Mononuclear cell (primary cell): Measurements from ENCODE around the gene PRKCA. TPM values are rescaled to one million over a fixed set of nuclear protein-coding genes. Genes with fewer than 3 reads are reported as not detected.
"Not testable (repeated sequence)": the region's sequence is repeated elsewhere in the genome, so short reads cannot be mapped to it uniquely, and the experiment has no call there.

Experiments
- H3K27me3 ChIP-seq: 2 replicates; pipeline ENCODE4 v1.6.0; 2011; ENCODE audit warnings: low read length, control low read depth; ENCODE audit not compliant: insufficient read depth
- H3K4me1 ChIP-seq: 2 replicates; pipeline ENCODE4 v1.5.1; 2011; ENCODE audit warnings: mild to moderate bottlenecking, low read length, control low read depth; ENCODE audit not compliant: insufficient read depth
- H3K4me3 ChIP-seq: 2 replicates; pipeline ENCODE4 v1.5.1; 2011; ENCODE audit warnings: mild to moderate bottlenecking, low read length, moderate library complexity
- H3K9me3 ChIP-seq: 2 replicates; pipeline ENCODE4 v1.5.1; 2011; ENCODE audit warnings: low read depth, mild to moderate bottlenecking, control low read depth, low read length
- total RNA-seq: library from RNA; depleted of rRNA; stranded (reverse); fragments of >200 nt; gene quantifications from one replicate; pipeline ENCODE4 v1.2.3, GENCODE V29; 2012

The PRKCA gene
- total RNA-seq, 1 donor = 35.6 TPM

- Histone ChIP-seq H3K4me3 (no peak overlapping the region), H3K27me3 (no peaks in the 10 kb centered on the region), H3K4me1 (peaks cover 4% of the 10 kb centered on the region), H3K9me3 (no peaks in the 10 kb centered on the region)
These were observed 177.8 kb downstream of the PRKCA start for GRCh38 chr17:66480243-66480642.

DNA sequence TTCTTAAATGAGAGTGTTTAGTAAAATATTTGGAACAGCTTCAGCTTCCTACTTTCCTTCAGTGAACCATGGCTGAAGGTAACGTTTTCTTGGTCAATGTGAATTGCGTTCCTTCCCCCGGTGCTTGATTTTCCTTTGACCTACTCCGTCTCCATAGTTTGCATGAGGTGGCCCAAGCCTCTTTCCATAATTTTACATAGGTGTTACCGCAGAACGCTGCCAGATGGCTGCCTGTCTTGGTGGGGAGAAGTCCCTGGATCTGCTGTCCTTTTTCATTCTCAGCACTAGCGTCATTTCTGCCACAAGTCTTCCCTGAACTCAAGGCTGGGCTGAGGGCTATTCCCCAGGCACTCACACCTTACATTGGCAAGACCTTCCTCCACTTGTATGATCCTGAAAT is 178.4 kb downstream of the PRKCA start:
- H3K27me3 ChIP-seq = no peaks in the 10 kb centered on the region
- H3K9me3 ChIP-seq = no peaks in the 10 kb centered on the region
- no peak overlapping the region for H3K4me3 ChIP-seq
- peaks cover 4% of the 10 kb centered on the region for H3K4me1 ChIP-seq

GRCh38 chr17:66481271-66481670 is 178.9 kb downstream of the PRKCA start:
- Histone ChIP-seq H3K9me3 (no peaks in the 10 kb centered on the region), H3K4me1 (peaks cover 4% of the 10 kb centered on the region), H3K4me3 (no peak overlapping the region), H3K27me3 (no peaks in the 10 kb centered on the region)

- no peaks in the 10 kb centered on the region for H3K27me3 ChIP-seq
- peaks cover 4% of the 10 kb centered on the region for H3K4me1 ChIP-seq
- no peak overlapping the region for H3K4me3 ChIP-seq
- H3K9me3 ChIP-seq = no peaks in the 10 kb centered on the region
These were observed 181.5 kb downstream of the PRKCA start for GRCh38 chr17:66483906-66484305.

- Histone ChIP-seq H3K4me1 (peaks cover 4% of the 10 kb centered on the region), H3K27me3 (no peaks in the 10 kb centered on the region), H3K4me3 (no peak overlapping the region), H3K9me3 (no peaks in the 10 kb centered on the region)
These were observed 183.0 kb downstream of the PRKCA start for GRCh38 chr17:66485309-66485947.

GRCh38 chr17:66487121-66487520 is 184.7 kb downstream of the PRKCA start:
- Histone ChIP-seq H3K9me3 (no peaks in the 10 kb centered on the region), H3K4me3 (no peak overlapping the region), H3K27me3 (no peaks in the 10 kb centered on the region), H3K4me1 (no peaks in the 10 kb centered on the region)

DNA sequence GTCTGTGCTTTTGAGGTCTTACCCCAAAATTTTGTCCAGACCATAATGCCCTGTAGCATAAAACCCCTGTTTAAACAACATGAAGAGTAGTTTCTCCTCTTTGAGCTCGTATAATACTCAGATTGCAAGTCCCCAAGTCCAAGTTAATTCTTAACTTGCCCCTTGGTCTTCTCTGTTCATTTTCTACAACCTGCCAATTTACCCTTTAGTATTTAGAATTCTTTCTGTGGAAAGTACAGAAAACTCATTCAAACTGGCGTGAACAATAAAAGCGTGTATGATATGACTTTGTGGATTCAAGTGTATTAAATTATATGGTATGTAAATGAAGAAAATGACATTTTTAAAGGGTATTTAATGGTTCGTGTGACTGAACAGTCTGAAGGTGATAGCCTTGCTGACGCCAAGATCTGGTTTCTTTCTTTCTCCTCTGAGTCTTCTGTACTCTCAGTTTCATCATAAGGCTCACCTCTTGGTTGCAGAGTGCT is 185.6 kb downstream of the PRKCA start:
- H3K27me3 ChIP-seq = no peaks in the 10 kb centered on the region
- H3K9me3 ChIP-seq = no peaks in the 10 kb centered on the region

DNA sequence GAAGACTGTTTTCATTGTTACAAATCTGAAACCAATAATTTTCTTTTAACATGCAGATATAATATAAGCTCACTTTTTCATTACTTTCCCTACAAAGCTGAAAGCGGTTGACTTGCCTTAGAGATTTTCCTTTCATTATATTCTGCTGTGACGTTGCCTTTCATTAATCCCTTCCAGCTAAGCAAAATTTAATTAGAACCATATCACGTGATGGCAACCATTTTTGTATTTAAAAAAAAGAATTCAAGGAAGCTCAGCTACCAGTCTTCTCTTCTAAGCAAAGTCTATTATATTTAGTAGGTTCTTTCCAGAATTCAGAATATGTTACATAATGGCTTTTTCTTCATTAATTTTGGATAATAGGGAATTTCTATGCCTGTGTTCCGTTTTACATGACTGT is 186.5 kb downstream of the PRKCA start:
- Histone ChIP-seq H3K4me3 (no peak overlapping the region), H3K4me1 (peaks cover 10% of the 10 kb centered on the region), H3K27me3 (no peaks in the 10 kb centered on the region), H3K9me3 (no peaks in the 10 kb centered on the region)

More for the DNA sequence above, 185.6 kb downstream of the PRKCA start:
- peaks cover 3% of the 10 kb centered on the region for H3K4me1 ChIP-seq
- no peak overlapping the region for H3K4me3 ChIP-seq

- H3K9me3 ChIP-seq, H3K27me3 ChIP-seq: not testable (repeated sequence)
- H3K4me1 ChIP-seq = peaks cover 17% of the 10 kb centered on the region
These were observed 187.2 kb downstream of the PRKCA start for GRCh38 chr17:66489576-66489975.

GRCh38 chr17:66491213-66491612 is 188.8 kb downstream of the PRKCA start:
- Histone ChIP-seq H3K27me3 (no peaks in the 10 kb centered on the region), H3K9me3 (no peaks in the 10 kb centered on the region), H3K4me3 (no peak overlapping the region), H3K4me1 (peaks cover 20% of the 10 kb centered on the region)

More at GRCh38 chr17:66489576-66489975, 187.2 kb downstream of the PRKCA start:
- not testable (repeated sequence) for H3K4me3 ChIP-seq

- H3K4me1 ChIP-seq = peaks cover 20% of the 10 kb centered on the region
- H3K4me3 ChIP-seq = no peak overlapping the region
- H3K27me3 ChIP-seq = no peaks in the 10 kb centered on the region
- no peaks in the 10 kb centered on the region for H3K9me3 ChIP-seq
These were observed 189.3 kb downstream of the PRKCA start for GRCh38 chr17:66491665-66492064.

DNA sequence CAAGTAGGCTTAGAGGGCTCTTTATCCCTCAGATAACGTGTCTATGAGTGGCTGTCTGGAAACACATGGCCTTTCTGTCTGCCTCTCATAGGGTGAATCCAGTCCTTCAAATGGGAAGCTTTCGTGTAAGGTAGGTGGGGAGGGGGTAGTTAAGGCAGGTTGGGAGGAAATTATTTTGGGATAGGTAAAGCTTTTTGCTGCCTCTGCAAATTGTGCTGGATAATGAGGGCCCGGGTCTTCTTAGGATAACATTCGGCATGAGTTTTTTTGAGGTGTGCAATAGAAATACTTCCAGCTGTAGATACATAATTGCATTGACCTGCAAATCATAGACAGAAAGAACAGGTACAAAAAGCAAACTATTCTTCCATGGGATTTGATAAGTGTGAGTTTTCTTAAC is 189.7 kb downstream of the PRKCA start:
- no peak overlapping the region for H3K4me3 ChIP-seq
- no peaks in the 10 kb centered on the region for H3K9me3 ChIP-seq
- H3K27me3 ChIP-seq = no peaks in the 10 kb centered on the region
- peaks cover 20% of the 10 kb centered on the region for H3K4me1 ChIP-seq

- H3K4me3 ChIP-seq = no peak overlapping the region
- peaks cover 20% of the 10 kb centered on the region for H3K4me1 ChIP-seq
- no peaks in the 10 kb centered on the region for H3K9me3 ChIP-seq
- H3K27me3 ChIP-seq = no peaks in the 10 kb centered on the region
These were observed 190.2 kb downstream of the PRKCA start for GRCh38 chr17:66492561-66493005.

- H3K4me1 ChIP-seq = peaks cover 20% of the 10 kb centered on the region
- no peaks in the 10 kb centered on the region for H3K27me3 ChIP-seq
- H3K9me3 ChIP-seq = no peaks in the 10 kb centered on the region
- H3K4me3 ChIP-seq = no peak overlapping the region
These were observed 191.0 kb downstream of the PRKCA start for GRCh38 chr17:66493283-66494019.

- H3K27me3 ChIP-seq = no peaks in the 10 kb centered on the region
- no peaks in the 10 kb centered on the region for H3K9me3 ChIP-seq
- no peak overlapping the region for H3K4me3 ChIP-seq
- peaks cover 20% of the 10 kb centered on the region for H3K4me1 ChIP-seq
These were observed 191.8 kb downstream of the PRKCA start for GRCh38 chr17:66494023-66494803.
